GM19328 (cell line): ENCODE results near the gene ATP8A2.
"Not testable (repeated sequence)": the region's sequence is repeated elsewhere in the genome, so short reads cannot be mapped to it uniquely, and the experiment has no call there.

ENCODE experiments used
- ATAC-seq: cut with Tn5 transposase; IDR thresholded peaks from one replicate; pipeline ENCODE4 v1.9.1; 2021; ENCODE audit warnings: mild to moderate bottlenecking, moderate library complexity; ENCODE audit not compliant: unreplicated experiment

ATP8A2 gene

GRCh38 chr13:25529425-25529824 lies 157.7 kb downstream of the ATP8A2 start:
- ATAC-seq, result no peak

- ATAC-seq, result no peak
These were observed 166.5 kb downstream of the ATP8A2 start for GRCh38 chr13:25538276-25538675.

- ATAC-seq, result no peak
These were observed 169.8 kb downstream of the ATP8A2 start for GRCh38 chr13:25541434-25542123.

- ATAC-seq, result not testable (repeated sequence)
These were observed 177.2 kb downstream of the ATP8A2 start for GRCh38 chr13:25548991-25549390.

- no peak for ATAC-seq
These were observed 190.0 kb downstream of the ATP8A2 start for GRCh38 chr13:25561812-25562211.

- no peak for ATAC-seq
These were observed 198.4 kb downstream of the ATP8A2 start for GRCh38 chr13:25570185-25570584.

GRCh38 chr13:25571237-25571636 lies 199.5 kb downstream of the ATP8A2 start:
- no peak for ATAC-seq

- not testable (repeated sequence) for ATAC-seq
These were observed 200.4 kb downstream of the ATP8A2 start for GRCh38 chr13:25572171-25572570.

GRCh38 chr13:25574437-25575411 lies 202.9 kb downstream of the ATP8A2 start:
- ATAC-seq, result peak; percentile 65

- no peak for ATAC-seq
These were observed 203.8 kb downstream of the ATP8A2 start for GRCh38 chr13:25575562-25575961.

GRCh38 chr13:25578526-25578925 lies 206.8 kb downstream of the ATP8A2 start:
- ATAC-seq, result no peak

- ATAC-seq, result no peak
These were observed 207.4 kb downstream of the ATP8A2 start for GRCh38 chr13:25579221-25579620.

- no peak for ATAC-seq
These were observed 209.6 kb downstream of the ATP8A2 start for GRCh38 chr13:25581351-25581750.

- ATAC-seq, result no peak
These were observed 212.3 kb downstream of the ATP8A2 start for GRCh38 chr13:25584087-25584486.

GRCh38 chr13:25585000-25585399 lies 213.2 kb downstream of the ATP8A2 start:
- ATAC-seq, result no peak

- no peak for ATAC-seq
These were observed 215.7 kb downstream of the ATP8A2 start for GRCh38 chr13:25587326-25587980.

GRCh38 chr13:25588336-25589060 lies 216.7 kb downstream of the ATP8A2 start:
- no peak for ATAC-seq

GRCh38 chr13:25598421-25598820 lies 226.6 kb downstream of the ATP8A2 start:
- no peak for ATAC-seq

GRCh38 chr13:25602176-25602575 lies 230.4 kb downstream of the ATP8A2 start:
- ATAC-seq, result no peak

- no peak for ATAC-seq
These were observed 232.3 kb downstream of the ATP8A2 start for GRCh38 chr13:25604106-25604505.

GRCh38 chr13:25607096-25607495 lies 235.3 kb downstream of the ATP8A2 start:
- no peak for ATAC-seq
